Spleen (tissue), 11 donors: Measurements from ENCODE around the gene MYO10. TPM values are rescaled to one million over a fixed set of nuclear protein-coding genes. Genes with fewer than 3 reads are reported as not detected.

ENCODE experiments used
- DNase-seq: peaks from one replicate; pipeline ENCODE4 v3.0.0-alpha.2; 2020
- H3K27ac ChIP-seq, 8 donors: fragments of 200-600 bp; sonication (generic) in 7 of 8; 1 replicate in 4 of 8; 2 replicates in 4 of 8; pipeline versions ENCODE4 v1.5.0 to v1.8.0; 2016 to 2021; ENCODE audit warnings: inconsistent platforms in 4 of 8, mild to moderate bottlenecking in 4 of 8, moderate library complexity in 1 of 8
- H3K27me3 ChIP-seq, 7 donors: fragments of 200-600 bp; sonication (generic) in 6 of 7; replicated peaks in 1 of 7; 1 replicate in 4 of 7; 2 replicates in 3 of 7; pipeline versions ENCODE4 v1.5.0 to v1.8.0; 2016 to 2021; ENCODE audit warnings: inconsistent platforms in 3 of 7, mild to moderate bottlenecking in 1 of 7
- H3K36me3 ChIP-seq, 6 donors: fragments of 200-600 bp; sonication (generic) in 5 of 6; 1 replicate in 4 of 6; 2 replicates in 2 of 6; pipeline versions ENCODE4 v1.5.0 to v1.8.0; 2016 to 2021; ENCODE audit warnings: inconsistent platforms in 2 of 6
- H3K4me1 ChIP-seq, 6 donors: fragments of 200-600 bp; sonication (generic) in 5 of 6; 1 replicate in 3 of 6; 2 replicates in 3 of 6; pipeline versions ENCODE4 v1.5.0 to v1.8.0; 2016 to 2021; ENCODE audit warnings: inconsistent platforms in 3 of 6
- H3K4me3 ChIP-seq, 8 donors: fragments of 200-600 bp; sonication (generic) in 7 of 8; 1 replicate in 4 of 8; 2 replicates in 4 of 8; pipeline versions ENCODE4 v1.5.0 to v1.8.0; 2016 to 2021; ENCODE audit warnings: inconsistent platforms in 4 of 8, mild to moderate bottlenecking in 4 of 8, moderate library complexity in 2 of 8
- H3K9me3 ChIP-seq, 8 donors: fragments of 200-600 bp; sonication (generic) in 7 of 8; 1 replicate in 4 of 8; 2 replicates in 4 of 8; pipeline versions ENCODE4 v1.5.0 to v1.8.0; 2016 to 2021; ENCODE audit warnings: inconsistent platforms in 4 of 8
- POLR2A ChIP-seq, 3 donors: fragments of 450-650 bp; IDR thresholded peaks; one replicate each; pipeline ENCODE4 v1.5.1; 2017; ENCODE audit warnings: antibody characterized with exemption in 3 of 3, mild to moderate bottlenecking in 1 of 3
- POLR2AphosphoS5 ChIP-seq, 3 donors: sonication (generic); formaldehyde crosslinking; IDR thresholded peaks; one replicate each; pipeline ENCODE4 v1.5.1; 2017; ENCODE audit warnings: antibody characterized with exemption in 3 of 3
- WGBS, 5 donors: extraction: QIAGEN DNeasy Blood & Tissue Kit in 3 of 5; methylation state at CpG; one replicate each; pipeline versions ENCODE4 v1.1.5 to v1.1.7; 2013 to 2018; 5-methylcytosine and 5-hydroxymethylcytosine counted together
- intact Hi-C: fragments of 100-400 bp; cut with DNase I; formaldehyde crosslinking; loops from one replicate; pipeline ENCODE4 v1.15.0; 2023; ENCODE audit warnings: low total_unique reads
- polyA plus RNA-seq, 3 donors: library from polyadenylated mRNA; stranded (reverse); fragments of 200-250 nt; gene quantifications; one replicate each; pipeline ENCODE4 v1.2.1, GENCODE V29; 2013
- total RNA-seq, 7 donors: library from RNA; depleted of rRNA in 3 of 7; stranded (reverse); fragments of >200 nt in 3 of 7; fragmentation: NEBNext Ultra II Directional in 4 of 7; extraction: Animal tissue kit (Norgen Biotek cat#: 25700) in 4 of 7; gene quantifications; one replicate each; pipeline versions ENCODE4 v1.1.0 to v1.2.1, GENCODE V29; 2016 to 2021
- TF ChIP-seq, protein P1 (sequence below), 11 experiments: fragments of 200-600 bp in 7 of 11; fragments of 450-650 bp in 4 of 11; sonication (generic) in 4 of 11; IDR thresholded peaks in 8 of 11; conservative IDR thresholded peaks in 3 of 11; 1 replicate in 7 of 11; 2 replicates in 4 of 11; pipeline versions ENCODE4 v1.4.0 to v1.8.0; 2016 to 2021; ENCODE audit warnings: antibody characterized with exemption in 11 of 11, inconsistent platforms in 4 of 11, mild to moderate bottlenecking in 1 of 11
- donor health status: healthy with polysubstance abuse.
- donor health status: DM: no; HTN: no; CAD: no; lungs with moderate emphysema.
- donor health status: DM: no; HTN: no; CAD: no.
- donor health status: Bipolar disorder and iron deficiency.
- donor health status: healthy.
- donor health status: DM: no; HTN: no; CAD: no.
- donor health status: DM: yes; HTN: yes; CAD: no.

The MYO10 gene
- total and polyA plus RNA-seq, 10 donors = 1.1 to 72.8 (median 32.7) TPM

DNA sequence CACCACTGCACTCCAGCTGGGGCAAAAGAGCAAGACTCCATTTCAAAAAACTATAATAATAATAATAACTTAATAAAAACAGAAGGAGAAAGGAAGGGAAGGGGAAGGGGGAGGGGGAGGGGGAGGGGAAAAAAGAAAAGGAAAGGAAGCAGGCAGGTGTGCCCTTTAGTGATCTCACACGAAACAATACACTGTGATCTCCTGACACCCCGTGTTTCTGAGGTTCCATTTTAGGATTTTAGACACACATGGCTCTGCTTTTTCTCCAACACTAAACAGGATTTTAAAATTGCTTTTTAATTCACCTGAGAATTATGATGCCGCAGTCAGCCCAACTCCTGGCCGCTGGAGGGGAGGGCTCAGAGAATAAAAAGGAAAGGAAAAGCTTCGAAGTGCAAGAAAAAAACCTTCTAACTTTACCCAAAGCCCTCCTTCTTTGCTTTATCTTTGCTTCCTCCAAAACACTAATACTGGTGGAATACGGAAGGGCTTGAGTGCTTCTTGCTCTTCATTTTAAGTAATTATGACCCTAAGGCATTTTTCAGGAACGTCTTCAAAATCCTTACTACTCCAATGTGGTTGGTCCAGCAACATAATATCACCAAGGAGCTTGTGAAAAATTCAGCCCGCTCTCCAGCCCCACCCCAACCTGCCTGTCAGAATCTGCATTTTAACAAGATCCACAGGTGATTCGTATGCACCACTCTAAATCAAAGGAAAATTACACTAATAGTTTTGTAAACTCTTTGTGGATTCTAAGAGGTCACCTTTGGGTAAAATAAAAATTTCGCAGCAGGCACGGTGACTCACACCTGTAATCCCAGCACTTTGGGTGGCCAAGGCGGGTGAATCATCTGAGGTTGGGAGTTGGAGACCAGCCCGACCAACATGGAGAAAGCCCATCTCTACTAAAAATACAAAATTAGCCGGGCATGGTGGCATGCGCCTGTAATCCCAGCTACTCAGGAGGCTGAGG is 66.0 kb downstream of the MYO10 start:
- Histone ChIP-seq H3K36me3 (peaks cover 0 to 19% (median 0%) of the 10 kb centered on the region in 6 donors), H3K4me3 (no peak overlapping the region), H3K4me1 (peaks cover 0 to 4% (median 0%) of the 10 kb centered on the region in 6 donors), H3K27me3 (no peaks in the 10 kb centered on the region), H3K27ac (no peak overlapping the region), H3K9me3 (peaks cover 0 to 30% (median 20%) of the 10 kb centered on the region in 8 donors)
- WGBS, 5 donors = 85 to 91% (median 88%) methylated on average over 15 of the region's 15 CpGs
- intact Hi-C loops = no loop called here
- TF ChIP-seq POLR2A (IDR thresholded peaks at IDR 0.05) (no peak), POLR2AphosphoS5 (IDR thresholded peaks at IDR 0.05) (no peak)
- TF ChIP-seq, protein P1, sequence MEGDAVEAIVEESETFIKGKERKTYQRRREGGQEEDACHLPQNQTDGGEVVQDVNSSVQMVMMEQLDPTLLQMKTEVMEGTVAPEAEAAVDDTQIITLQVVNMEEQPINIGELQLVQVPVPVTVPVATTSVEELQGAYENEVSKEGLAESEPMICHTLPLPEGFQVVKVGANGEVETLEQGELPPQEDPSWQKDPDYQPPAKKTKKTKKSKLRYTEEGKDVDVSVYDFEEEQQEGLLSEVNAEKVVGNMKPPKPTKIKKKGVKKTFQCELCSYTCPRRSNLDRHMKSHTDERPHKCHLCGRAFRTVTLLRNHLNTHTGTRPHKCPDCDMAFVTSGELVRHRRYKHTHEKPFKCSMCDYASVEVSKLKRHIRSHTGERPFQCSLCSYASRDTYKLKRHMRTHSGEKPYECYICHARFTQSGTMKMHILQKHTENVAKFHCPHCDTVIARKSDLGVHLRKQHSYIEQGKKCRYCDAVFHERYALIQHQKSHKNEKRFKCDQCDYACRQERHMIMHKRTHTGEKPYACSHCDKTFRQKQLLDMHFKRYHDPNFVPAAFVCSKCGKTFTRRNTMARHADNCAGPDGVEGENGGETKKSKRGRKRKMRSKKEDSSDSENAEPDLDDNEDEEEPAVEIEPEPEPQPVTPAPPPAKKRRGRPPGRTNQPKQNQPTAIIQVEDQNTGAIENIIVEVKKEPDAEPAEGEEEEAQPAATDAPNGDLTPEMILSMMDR (IDR thresholded peaks at IDR 0.05 in 8 of 11, conservative IDR thresholded peaks at IDR 0.05 in 3 of 11) = no peak
- no peak for DNase-seq

DNA sequence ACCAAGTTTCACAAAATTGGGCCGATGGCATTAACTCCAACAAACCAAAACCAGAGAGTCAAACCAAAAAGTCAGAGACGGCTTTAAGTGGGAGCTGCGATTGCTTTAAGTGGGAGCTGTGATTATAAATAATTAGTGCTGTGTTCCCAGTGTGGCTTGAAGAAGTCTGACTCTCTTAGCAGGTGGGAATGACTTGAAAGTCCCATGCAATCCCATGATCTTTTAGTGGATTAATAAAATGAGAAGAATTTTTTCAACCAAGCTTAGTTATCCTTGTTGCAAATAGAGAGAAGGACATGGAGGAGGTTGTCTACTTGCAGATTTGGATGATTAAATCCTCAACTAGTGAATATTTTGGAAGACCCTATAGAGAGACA is 68.5 kb downstream of the MYO10 start:
- H3K27me3 ChIP-seq = no peaks in the 10 kb centered on the region
- no peak for DNase-seq
- no peak overlapping the region for H3K4me3 ChIP-seq
- H3K27ac ChIP-seq = no peak overlapping the region
- intact Hi-C loops = no loop called here
- peaks cover 0 to 16% (median 6%) of the 10 kb centered on the region in 8 donors for H3K9me3 ChIP-seq
- no peaks in the 10 kb centered on the region for H3K36me3 ChIP-seq
- peaks cover 0 to 4% (median 0%) of the 10 kb centered on the region in 6 donors for H3K4me1 ChIP-seq
- 92 to 97% (median 93%) methylated on average over 3 of the region's 3 CpGs for WGBS, 5 donors
- TF ChIP-seq POLR2AphosphoS5 (IDR thresholded peaks at IDR 0.05) (no peak), POLR2A (IDR thresholded peaks at IDR 0.05) (no peak)
- TF ChIP-seq, protein P1 (IDR thresholded peaks at IDR 0.05 in 8 of 11, conservative IDR thresholded peaks at IDR 0.05 in 3 of 11) = no peak

DNA sequence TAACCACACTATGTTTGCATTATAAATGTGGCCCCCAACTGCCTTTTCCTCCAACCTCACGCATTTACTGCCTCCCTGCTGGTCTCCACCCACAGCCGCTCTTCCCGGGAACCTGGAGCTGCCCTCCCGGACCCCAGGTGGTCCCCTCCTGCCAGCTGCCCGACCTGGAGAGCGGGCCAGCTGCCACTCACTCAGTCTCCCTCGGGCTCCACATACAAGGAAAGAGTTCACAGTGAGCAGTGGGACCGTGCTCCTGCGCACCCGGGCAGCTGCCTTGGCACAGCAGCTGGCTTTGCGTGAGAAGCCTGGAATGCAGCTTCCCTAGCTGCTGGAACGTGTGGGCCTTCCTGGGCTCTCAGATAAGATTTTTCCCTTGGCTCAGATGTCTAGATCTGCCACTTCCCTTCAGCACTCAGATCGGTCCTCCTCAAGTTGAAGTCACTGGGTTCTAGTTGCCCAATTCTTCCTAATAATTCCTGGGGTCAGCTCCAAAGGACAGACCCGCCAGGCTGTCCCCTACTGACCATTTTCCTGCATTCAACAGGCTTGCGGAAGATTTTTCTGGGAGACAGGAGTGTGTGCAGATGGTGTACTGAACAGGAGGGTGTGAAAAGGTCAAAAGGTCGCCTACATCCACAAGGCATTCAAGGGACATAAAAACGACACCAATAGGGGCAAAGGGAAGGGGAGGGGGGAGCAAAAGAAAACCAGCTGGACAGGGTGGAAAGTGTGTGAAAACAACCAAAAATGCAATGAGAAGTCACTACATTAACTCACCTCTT is 69.1 kb downstream of the MYO10 start:
- no peak for DNase-seq
- TF ChIP-seq POLR2A (IDR thresholded peaks at IDR 0.05) = no peak
- TF ChIP-seq, protein P1 (IDR thresholded peaks at IDR 0.05 in 8 of 11, conservative IDR thresholded peaks at IDR 0.05 in 3 of 11) = no peak
- peak in 1 of 3 donors; percentile 29 for TF ChIP-seq POLR2AphosphoS5 (IDR thresholded peaks at IDR 0.05)
- Histone ChIP-seq H3K9me3 (peaks cover 0 to 10% (median under 1%) of the 10 kb centered on the region in 8 donors), H3K27me3 (no peaks in the 10 kb centered on the region), H3K27ac (no peak overlapping the region), H3K4me1 (peaks cover 0 to 4% (median 0%) of the 10 kb centered on the region in 6 donors), H3K36me3 (no peaks in the 10 kb centered on the region), H3K4me3 (no peak overlapping the region)
- 72 to 89% (median 81%) methylated on average over 17 of the region's 17 CpGs for WGBS, 5 donors
- intact Hi-C loops = no loop called here
